Stimulated activated CD8-positive, alpha-beta memory T cell treated with anti-CD3 and anti-CD28 coated beads, Interleukin-7, amount 100 ng/mL, for 24 hours (primary cell): Measurements from ENCODE around the gene CHST5.
"Not testable (repeated sequence)": the region's sequence is repeated elsewhere in the genome, so short reads cannot be mapped to it uniquely, and the experiment has no call there.

Source experiments
- DNase-seq: peaks from one replicate; pipeline ENCODE4 v3.0.0-alpha.2; 2020; ENCODE audit warnings: low read depth

The CHST5 gene

DNA sequence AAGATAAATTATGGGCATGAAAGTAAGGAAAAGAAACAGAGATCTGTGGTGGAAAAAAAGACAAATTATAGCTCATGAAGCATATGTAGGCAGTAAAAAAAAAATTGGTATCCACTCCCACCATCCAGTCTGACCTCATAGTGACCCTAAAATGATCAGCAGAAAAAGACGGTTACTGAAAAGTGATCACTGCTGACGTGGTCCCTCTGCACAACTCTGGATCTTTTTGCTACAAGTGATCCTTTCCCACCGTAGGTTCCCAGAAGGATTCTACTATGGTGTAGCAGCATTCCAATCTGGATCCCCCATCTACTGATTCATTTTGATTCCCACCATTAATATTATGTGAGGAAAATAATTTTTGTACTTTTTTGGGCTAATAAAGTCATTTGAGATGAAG, 29.8 kb downstream of the CHST5 start:
- DNase-seq: no peak

GRCh38 chr16:75503801-75504200, 32.1 kb downstream of the CHST5 start:
- DNase-seq: no peak

DNA sequence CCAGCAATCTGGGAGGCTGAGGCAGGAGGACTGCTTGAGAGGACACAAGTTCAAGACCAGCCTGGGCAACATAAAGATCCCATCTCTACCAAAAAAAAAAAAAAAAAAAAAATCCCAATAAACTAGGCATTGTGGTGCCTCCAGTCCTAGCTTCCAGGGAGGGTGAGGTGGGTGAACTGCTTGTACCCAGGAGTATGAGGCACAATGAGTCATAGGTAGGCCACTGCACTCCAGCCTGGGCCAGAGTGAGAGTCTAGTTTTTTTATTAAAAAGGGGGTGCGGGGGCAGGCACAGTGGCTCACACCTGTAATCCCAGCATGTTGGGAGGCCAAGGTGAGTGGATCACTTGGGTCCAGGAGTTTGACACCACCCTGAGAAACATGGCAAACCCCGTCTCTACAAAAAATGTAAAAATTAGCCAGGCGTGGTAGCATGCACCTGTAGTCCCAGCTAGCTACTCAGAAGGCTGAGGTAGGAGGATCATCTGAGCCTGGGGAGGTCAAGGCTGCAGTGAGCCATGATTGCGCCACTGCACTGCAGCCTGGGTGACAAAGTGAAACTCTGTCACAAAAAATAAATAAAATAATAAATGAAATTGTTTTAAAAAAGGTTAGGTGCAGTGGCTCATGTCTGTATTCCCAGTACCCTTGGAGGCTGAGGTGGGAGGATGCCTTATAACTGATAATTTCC, 32.8 kb downstream of the CHST5 start:
- no peak for DNase-seq

DNA sequence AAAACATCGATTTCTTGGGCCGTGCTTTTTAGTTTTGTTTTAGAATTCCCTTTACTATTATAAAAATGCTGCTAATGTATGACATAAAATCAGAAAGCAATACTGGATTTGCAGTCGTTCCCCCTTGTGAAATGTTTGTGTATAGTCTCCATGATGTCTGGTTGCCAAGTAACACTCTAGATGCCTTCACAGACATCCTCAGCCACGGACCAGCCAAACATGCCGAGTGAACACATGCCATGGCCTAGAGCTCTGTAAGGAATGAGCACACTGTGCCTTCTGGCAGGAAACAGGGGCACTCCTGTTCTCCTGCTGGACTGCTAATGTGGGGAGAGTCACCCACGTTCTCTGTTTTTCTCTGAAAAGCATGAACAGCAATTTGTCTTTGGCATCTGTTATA, 34.1 kb downstream of the CHST5 start:
- not testable (repeated sequence) for DNase-seq

- DNase-seq: no peak
Measured at GRCh38 chr16:75501359-75501758, 34.5 kb downstream of the CHST5 start.

GRCh38 chr16:75498605-75499322, 37.1 kb downstream of the CHST5 start:
- not testable (repeated sequence) for DNase-seq

DNA sequence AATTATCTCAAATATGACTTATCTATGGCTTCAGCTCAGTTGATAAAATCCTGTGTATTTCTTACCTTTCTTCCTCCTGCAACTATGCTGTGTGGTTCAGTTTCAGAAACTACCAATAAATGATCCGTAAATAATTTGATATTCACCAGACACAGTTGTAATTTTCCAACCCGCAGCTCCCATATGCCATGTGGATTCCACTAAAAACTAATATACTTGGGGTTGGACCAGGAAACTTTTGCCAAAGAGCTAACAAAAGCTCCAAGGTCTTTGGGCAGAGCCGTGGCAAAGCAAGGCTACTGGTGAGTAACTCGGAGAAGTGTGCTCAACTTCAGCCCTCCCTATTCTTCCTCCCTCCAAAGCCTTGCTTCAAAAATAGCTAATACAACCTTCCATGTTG, 38.4 kb downstream of the CHST5 start:
- no peak for DNase-seq

DNA sequence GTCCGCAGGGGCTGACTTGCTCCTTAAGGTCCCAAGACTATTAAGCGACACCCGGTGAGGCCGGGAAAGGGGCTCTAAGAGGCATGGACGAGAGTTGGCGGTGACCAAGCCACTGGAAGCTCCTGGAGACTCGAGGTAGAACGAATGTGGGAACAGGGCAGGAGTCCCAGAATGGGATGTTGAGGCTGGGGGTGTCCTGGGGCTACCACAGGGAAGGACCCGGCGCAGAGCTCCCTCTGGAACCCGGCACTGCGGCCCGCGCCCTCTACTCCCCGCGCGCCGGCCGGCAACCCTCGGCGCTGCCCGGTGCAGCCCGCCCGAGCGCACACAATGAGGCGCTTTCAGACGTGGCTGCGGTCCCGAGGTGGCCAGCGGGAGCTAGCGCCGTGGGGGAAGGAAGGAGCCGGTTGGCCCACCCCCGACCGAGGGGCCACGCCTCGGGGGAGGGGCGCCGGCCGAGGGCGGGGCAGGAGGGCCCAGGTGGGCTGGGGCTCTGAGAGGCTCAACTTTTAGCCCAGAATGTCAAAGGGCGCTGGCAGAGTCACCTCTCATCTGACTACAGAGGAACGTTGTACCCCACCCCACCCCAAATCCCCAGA, 40.7 kb downstream of the CHST5 start, which contains the start of gene CHST6:
CHST6 (minus strand) TSS at position 366 of the 599 bp plus-strand sequence. CDS start 15,613 bp downstream, outside the sequence.
- no peak for DNase-seq

GRCh38 chr16:75494661-75495075, 41.2 kb downstream of the CHST5 start:
- no peak for DNase-seq

- DNase-seq: no peak
Measured at GRCh38 chr16:75494184-75494583, 41.7 kb downstream of the CHST5 start.

DNA sequence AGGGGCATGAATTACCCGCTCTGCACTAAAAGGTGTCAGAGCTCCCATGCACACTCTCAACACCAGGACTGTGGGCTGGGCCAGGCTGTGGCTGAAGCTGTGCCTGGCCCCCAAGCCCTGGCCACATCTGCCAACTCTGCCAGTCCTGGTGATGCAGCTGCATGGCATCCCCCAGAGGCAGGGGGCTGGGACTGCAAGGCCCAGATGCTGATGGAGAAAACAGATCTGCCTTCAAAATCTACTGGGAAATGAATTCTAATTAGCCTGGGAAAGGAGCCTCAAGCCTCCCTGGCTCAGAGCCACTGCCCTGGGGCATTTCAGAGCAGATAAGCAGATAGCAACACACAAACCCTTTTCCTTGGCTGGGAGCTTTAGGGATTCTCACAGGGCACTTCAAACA, 44.0 kb downstream of the CHST5 start:
- no peak for DNase-seq

DNA sequence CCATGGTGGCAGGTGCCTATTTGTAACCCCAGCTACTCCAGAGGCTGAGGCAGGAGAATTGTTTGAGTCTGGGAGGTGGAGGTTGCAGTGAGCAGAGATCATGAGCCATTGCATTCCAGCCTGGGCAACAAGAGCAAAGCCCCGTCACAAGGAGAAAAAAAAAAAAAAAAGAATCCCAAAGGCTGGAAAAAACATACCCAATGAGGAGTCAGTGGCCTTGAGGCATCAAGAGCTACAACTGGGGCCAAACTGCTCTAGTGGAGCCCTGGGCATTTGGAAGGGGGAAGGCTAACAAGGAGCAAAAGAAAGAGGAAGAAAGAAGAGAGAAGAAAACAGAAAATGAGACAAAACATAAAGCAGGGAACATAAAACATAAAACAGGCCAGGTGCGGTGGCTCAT, 47.6 kb downstream of the CHST5 start:
- no peak for DNase-seq

DNA sequence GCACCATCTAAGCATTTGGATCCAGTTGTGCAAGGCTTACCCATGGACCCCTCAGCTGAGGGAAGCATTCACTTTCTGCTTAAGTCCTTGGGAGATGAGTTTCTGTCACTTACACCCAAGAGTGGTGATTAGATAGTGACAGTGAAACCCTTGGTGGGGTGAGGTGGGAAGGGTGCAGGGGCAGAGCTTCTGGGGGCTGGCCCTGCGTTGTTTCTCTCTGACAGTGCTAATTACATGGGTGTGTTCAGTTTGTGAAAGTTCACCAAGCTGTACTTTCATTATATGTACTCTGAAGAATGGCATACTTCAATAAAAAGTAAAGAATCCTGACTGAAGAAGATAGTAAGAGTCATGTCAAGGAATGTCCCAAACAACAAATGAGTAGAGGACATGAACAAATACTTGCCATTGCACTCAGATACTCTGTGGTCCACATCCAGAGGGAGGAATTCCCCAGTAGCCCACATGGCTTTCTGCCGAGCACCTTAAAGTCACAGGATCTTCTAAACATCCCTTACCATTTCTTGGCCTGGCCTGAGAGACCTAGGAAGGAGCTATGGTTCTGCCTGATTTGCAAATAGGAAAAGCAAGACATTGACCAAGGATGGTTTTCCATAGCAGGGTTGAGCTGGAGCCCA, 49.1 kb downstream of the CHST5 start:
- DNase-seq: no peak

- no peak for DNase-seq
Measured at GRCh38 chr16:75486014-75486675, 49.8 kb downstream of the CHST5 start.

- no peak for DNase-seq
Measured at GRCh38 chr16:75485230-75486013, 50.5 kb downstream of the CHST5 start.

- no peak for DNase-seq
Measured at GRCh38 chr16:75483222-75483621, 52.7 kb downstream of the CHST5 start.

DNA sequence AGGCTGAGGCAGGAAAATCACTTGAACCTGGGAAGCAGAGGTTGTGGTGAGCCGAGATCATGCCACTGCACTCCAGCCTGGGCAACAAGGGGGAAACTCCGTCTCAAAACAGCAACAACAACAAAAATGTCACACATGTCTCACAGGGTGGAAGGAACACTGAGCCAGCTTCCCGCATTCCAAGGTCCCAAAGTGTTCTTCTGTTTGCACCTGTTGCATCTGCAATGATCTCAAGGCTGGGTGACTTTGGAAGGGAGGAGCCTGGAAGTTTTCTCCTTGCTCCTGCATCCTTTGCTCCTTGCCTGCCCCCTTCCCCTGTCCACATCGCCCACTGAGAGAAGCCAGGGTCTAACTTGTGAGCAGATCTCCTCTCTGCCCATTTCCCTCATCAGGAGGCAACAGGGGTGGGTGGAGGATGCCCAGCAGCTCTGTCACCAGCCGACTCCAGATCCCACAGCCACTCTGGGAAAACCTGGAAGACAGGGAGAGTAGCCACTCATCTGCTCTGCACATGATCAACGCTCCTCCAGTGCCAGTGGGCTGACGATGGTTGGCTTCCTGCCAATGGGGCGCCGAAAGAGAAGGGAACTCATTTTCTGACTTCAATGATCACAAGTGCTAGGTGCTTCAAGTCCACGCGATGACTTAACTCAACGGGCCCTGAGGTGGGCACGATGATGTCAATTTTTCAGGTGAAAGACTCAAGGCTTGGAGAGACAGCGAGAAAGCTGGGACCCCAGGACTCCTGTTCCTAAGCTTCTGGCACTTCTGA, 53.3 kb downstream of the CHST5 start:
- DNase-seq: no peak

DNA sequence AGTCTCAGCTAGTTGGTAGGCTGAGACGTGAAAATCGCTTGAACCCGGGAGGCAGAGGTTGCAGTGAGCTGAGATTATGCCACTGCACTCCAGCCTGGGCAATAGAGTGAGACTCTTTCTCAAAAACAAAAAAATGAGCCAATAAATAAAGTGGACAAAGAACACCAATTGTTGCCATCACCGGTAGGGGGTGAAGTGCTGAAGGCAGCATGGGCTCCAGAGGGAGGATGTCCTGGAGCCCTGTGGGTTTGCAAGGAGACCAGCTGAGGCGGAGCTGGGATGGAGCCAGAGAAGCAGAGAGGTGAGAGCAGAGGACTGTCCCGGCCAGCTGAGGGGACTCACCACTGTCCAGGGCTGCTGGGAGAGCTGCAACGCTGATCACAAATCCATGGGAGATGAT, 54.4 kb downstream of the CHST5 start:
- no peak for DNase-seq

DNA sequence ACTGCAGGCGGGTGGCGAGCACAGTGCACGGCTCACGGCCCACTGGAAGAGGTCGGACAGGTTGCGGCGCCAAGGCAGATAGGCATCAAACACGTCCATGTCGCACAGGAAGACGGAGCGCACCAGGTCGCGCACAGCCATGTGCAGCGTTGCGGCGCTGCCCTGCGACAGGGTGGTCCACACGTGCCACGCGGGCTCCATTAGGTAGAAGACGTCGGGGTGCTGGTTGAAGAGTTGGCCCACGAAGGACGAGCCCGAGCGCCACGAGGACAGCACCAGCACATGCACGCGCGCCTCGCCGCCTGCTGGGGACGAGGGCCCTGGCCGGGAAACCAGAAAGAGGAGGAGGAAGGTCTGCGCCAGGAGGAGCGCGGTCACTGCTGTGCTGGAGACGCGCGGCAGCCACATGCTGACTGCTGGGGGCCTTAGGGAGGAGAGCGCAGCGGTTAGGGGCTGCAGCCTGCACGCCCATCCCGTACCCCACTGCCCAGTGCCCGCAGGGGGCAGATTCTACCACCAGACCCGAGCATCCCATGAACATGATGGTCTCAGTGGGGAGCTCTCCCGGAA, 56.4 kb downstream of the CHST5 start:
- no peak for DNase-seq
